Measurements from ENCODE around the gene TRMT1L.
A peak's percentile ranks its signal among the peaks of the same experiment; 100 is the strongest.

The TRMT1L gene

GRCh38 chr1:185159966-185160365, 3.2 kb upstream of the TRMT1L start:
- TF ChIP-seq, protein P1, sequence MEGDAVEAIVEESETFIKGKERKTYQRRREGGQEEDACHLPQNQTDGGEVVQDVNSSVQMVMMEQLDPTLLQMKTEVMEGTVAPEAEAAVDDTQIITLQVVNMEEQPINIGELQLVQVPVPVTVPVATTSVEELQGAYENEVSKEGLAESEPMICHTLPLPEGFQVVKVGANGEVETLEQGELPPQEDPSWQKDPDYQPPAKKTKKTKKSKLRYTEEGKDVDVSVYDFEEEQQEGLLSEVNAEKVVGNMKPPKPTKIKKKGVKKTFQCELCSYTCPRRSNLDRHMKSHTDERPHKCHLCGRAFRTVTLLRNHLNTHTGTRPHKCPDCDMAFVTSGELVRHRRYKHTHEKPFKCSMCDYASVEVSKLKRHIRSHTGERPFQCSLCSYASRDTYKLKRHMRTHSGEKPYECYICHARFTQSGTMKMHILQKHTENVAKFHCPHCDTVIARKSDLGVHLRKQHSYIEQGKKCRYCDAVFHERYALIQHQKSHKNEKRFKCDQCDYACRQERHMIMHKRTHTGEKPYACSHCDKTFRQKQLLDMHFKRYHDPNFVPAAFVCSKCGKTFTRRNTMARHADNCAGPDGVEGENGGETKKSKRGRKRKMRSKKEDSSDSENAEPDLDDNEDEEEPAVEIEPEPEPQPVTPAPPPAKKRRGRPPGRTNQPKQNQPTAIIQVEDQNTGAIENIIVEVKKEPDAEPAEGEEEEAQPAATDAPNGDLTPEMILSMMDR (IDR thresholded peaks at IDR 0.05; ENCODE audit: low read depth, low read length, missing control alignments), result no peak
- no peak overlapping the region for H3K4me3 ChIP-seq (replicated peaks; ENCODE audit: low read depth, low read length)
- DNase-seq (ENCODE audit: extremely low read depth, low read depth), result no peak

DNA sequence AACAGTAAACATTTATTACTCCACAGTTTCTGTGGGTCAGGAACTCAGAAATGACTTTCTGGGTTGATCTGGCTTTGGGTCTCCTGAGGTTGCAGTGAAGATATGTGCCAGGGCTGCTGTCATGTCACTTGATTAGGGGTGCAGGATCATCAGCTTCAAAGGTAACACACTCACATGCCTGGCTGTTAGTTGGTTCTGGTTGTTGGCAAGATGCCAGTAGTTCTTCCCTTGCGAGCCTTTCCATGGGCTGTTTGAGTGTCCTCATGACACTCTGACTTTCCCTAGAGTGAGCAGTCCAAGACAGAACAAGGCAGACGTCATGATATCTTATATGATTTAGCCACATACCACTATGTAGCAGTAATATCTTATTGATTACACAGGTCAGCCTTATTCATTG, 2.0 kb upstream of the TRMT1L start:
- TF ChIP-seq, protein P1 (IDR thresholded peaks at IDR 0.05; ENCODE audit: low read depth, low read length, missing control alignments), result no peak
- DNase-seq (ENCODE audit: extremely low read depth, low read depth), result no peak
- no peak overlapping the region for H3K4me3 ChIP-seq (replicated peaks; ENCODE audit: low read depth, low read length)

- H3K4me3 ChIP-seq (replicated peaks; ENCODE audit: low read depth, low read length), result peak overlapping the region; percentile 82
- TF ChIP-seq, protein P1 (IDR thresholded peaks at IDR 0.05; ENCODE audit: low read depth, low read length, missing control alignments), result no peak
- no peak for DNase-seq (ENCODE audit: extremely low read depth, low read depth)
Measured at GRCh38 chr1:185157599-185158412, 1.1 kb upstream of the TRMT1L start.

DNA sequence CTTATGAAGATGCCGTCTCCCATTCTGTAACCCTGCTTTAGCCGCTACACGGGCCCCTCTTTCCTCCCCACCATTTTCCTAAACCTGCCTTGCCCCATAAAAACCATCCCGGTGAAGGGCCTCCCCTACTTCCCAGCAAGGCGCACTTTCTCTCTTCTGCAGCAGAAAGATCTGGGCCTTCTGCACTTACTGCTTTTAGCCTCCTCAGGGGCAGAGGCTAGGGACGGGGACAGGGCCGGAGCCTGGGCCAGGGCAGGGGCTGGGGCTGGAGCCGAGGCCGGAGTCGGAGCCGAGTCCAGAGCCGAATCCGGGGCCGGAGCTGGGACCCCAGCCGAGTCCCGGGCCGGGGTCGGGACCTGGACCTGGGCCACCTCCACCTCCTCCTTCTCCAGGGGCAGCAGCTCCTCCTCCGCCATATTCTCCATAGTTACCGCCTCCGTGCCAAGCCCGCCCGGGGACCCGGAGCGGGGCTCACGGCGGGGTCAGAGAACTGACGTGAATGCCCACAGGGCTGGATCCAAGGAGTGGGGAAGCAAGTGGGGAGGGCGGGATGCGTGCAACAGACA, 382 bp downstream of the TRMT1L start:
- no peak for DNase-seq (ENCODE audit: extremely low read depth, low read depth)
- TF ChIP-seq, protein P1 (IDR thresholded peaks at IDR 0.05; ENCODE audit: low read depth, low read length, missing control alignments), result no peak
- H3K4me3 ChIP-seq (replicated peaks; ENCODE audit: low read depth, low read length), result peak overlapping the region; percentile 82

DNA sequence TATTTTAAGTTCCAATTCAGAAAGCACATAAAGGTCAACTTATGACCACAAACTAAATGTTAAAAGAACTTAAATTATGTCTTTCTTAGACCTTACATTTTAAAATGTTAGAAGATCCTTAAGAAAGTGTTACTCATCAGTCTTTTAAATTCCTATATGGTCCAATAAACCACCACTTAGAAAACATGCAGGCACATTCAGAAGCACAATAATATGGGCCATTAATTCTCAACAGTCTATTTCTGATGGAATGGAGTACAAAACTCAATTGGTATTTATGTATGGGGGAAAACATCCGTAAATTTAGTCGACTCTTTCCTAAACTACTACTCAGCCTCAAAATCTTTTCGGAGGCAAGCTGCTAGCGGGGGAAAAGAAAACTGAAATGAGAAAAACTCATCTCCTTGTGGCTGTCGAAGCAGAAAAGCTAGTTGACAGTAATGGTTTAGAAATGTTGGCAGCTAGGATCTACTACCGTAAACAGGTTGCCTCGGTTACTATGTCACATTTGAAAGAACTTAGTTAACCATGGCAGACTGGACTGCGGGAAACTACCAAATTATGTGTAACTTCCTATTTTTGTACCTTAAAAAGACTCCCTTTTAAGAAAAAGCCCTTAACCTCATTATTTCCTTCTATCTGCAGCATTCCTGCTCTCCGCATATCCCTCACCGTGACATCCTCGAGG, 1.0 kb downstream of the TRMT1L start:
- peak overlapping the region; percentile 82 for H3K4me3 ChIP-seq (replicated peaks; ENCODE audit: low read depth, low read length)
- TF ChIP-seq, protein P1 (IDR thresholded peaks at IDR 0.05; ENCODE audit: low read depth, low read length, missing control alignments), result no peak
- DNase-seq (ENCODE audit: extremely low read depth, low read depth), result no peak

DNA sequence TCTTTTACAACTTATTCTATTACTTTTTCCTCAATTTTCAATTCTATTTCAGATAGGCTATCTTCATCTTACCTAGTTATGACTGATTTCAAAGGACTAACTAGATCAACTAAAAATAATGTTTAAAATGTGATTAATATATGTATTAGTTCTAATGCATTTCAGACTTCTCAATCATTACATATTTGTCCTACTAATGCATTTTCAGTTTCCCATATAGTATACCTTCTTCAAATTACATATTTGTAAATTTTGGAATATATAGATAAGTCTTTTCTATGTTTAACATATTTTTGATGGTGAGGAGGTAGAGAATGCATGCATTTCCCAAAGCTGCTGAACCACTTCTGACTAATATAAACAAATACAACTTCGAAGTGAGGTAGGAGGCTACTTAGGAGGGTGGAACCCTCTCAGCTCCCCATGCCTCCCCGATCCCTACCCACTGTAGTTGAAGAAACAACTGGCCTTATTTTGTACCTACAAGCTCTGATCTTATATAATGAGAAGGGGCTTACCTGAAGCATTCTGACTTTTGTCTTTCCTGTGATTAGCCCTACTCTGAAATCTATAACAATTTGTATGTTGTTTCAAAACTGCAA, 1.7 kb downstream of the TRMT1L start:
- TF ChIP-seq, protein P1 (IDR thresholded peaks at IDR 0.05; ENCODE audit: low read depth, low read length, missing control alignments), result no peak
- H3K4me3 ChIP-seq (replicated peaks; ENCODE audit: low read depth, low read length), result 0 out of 2 replicates have a peak overlapping the region, but pooled peaks have one; percentile 12
- no peak for DNase-seq (ENCODE audit: extremely low read depth, low read depth)
